Sigmoid colon (tissue), 7 donors: ENCODE data around the gene CCDC28B. TPM values are rescaled to one million over a fixed set of nuclear protein-coding genes. Genes with fewer than 3 reads are reported as not detected.

Source experiments
- DNase-seq: peaks from one replicate; pipeline ENCODE4 v3.0.0-alpha.2; 2019
- H3K27ac ChIP-seq, 4 donors: fragments of 200-600 bp; sonication (generic); one replicate each; pipeline ENCODE4 v1.5.1; 2016 to 2019; ENCODE audit warnings: mild to moderate bottlenecking in 1 of 4
- H3K27me3 ChIP-seq, 3 donors: fragments of 200-600 bp; sonication (generic); one replicate each; pipeline ENCODE4 v1.5.1; 2019; ENCODE audit warnings: mild to moderate bottlenecking in 1 of 3
- H3K36me3 ChIP-seq, 4 donors: fragments of 200-600 bp; sonication (generic); one replicate each; pipeline ENCODE4 v1.5.1; 2016 to 2019
- H3K4me1 ChIP-seq, 4 donors: fragments of 200-600 bp; sonication (generic); one replicate each; pipeline ENCODE4 v1.5.1; 2017 to 2019
- H3K4me3 ChIP-seq, 4 donors: fragments of 200-600 bp; sonication (generic); one replicate each; pipeline ENCODE4 v1.5.1; 2017 to 2019; ENCODE audit warnings: mild to moderate bottlenecking in 2 of 4, moderate library complexity in 1 of 4
- H3K9me3 ChIP-seq, 4 donors: fragments of 200-600 bp in 3 of 4; sonication (generic) in 3 of 4; one replicate each; pipeline versions ENCODE4 v1.5.1 to v1.6.1; 2013 to 2019
- EP300 ChIP-seq, 4 donors: sonication (generic); formaldehyde crosslinking; IDR thresholded peaks; one replicate each; pipeline ENCODE4 v1.6.1; 2017; ENCODE audit warnings: antibody characterized with exemption in 4 of 4
- POLR2A ChIP-seq, 2 donors: fragments of 450-650 bp; IDR thresholded peaks; one replicate each; pipeline ENCODE4 v1.6.1; 2016; ENCODE audit warnings: antibody characterized with exemption in 2 of 2, mild to moderate bottlenecking in 2 of 2, moderate library complexity in 2 of 2
- POLR2AphosphoS5 ChIP-seq, 4 donors: sonication (generic); formaldehyde crosslinking; IDR thresholded peaks; one replicate each; pipeline ENCODE4 v1.6.1; 2017; ENCODE audit warnings: antibody characterized with exemption in 4 of 4
- WGBS, 2 donors: extraction: QIAGEN DNeasy Blood & Tissue Kit; methylation state at CpG; one replicate each; pipeline ENCODE4 v1.1.7; 2013; 5-methylcytosine and 5-hydroxymethylcytosine counted together
- intact Hi-C: fragments of 100-400 bp; cut with DNase I; formaldehyde crosslinking; loops from one replicate; pipeline ENCODE4 v1.15.1; 2023
- polyA plus RNA-seq, 3 donors: library from polyadenylated mRNA; stranded (reverse); fragments of 200-250 nt; gene quantifications; one replicate each; pipeline ENCODE4 v1.2.3, GENCODE V29; 2013
- total RNA-seq, 4 donors: library from RNA; depleted of rRNA; stranded (reverse); fragments of >200 nt; gene quantifications; one replicate each; pipeline ENCODE4 v1.1.0, GENCODE V29; 2016
- TF ChIP-seq, protein P1 (sequence below), 4 experiments: fragments of 450-650 bp in 3 of 4; fragments of 200-600 bp in 1 of 4; IDR thresholded peaks; one replicate each; pipeline ENCODE4 v1.5.1; 2016 to 2019; ENCODE audit warnings: antibody characterized with exemption in 4 of 4, mild to moderate bottlenecking in 3 of 4, moderate library complexity in 2 of 4
- donor health status: healthy with polysubstance abuse.
- donor health status: Bipolar disorder and iron deficiency.
- donor health status: healthy.

CCDC28B gene
- total and polyA plus RNA-seq, 7 donors: 3.7 to 15.0 (median 4.9) TPM

DNA sequence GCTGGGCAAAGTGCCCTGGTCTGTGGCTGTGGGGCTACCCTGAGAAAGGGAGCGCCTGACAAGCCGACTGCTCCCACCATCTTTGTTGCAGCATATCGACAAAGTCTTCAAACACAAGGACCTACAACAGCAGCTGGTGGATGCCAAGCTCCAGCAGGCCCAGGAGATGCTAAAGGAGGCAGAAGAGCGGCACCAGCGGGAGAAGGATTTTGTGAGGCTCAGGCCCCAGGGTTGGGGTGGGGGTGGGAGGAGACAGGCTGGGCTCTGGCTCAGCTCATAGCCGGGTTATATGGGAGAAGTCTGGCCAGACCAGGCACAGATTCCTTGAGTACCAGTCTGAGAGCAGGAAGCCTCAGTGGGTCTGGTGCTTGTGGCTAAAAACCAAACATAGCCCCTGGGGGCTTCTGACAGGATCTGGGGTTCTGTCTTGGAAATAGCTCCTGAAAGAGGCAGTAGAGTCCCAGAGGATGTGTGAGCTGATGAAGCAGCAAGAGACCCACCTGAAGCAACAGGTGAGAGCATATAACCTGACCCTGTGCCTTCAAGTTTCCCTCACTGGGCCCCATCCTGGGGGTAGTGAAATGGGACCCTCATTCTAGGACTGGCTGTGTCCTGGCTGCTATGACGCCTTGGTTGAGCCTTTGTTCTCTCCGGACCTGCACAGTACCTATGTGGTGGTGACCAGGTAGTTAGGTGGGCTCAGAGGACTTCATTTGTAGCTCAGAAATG lies 8.0 kb upstream of the CCDC28B start:
- no peaks in the 10 kb centered on the region for H3K27me3 ChIP-seq
- DNase-seq: no peak
- H3K4me1 ChIP-seq: no peaks in the 10 kb centered on the region
- peaks cover 68 to 100% (median 88%) of the 10 kb centered on the region in 4 donors for H3K36me3 ChIP-seq
- no peak overlapping the region for H3K27ac ChIP-seq
- TF ChIP-seq, protein P1, sequence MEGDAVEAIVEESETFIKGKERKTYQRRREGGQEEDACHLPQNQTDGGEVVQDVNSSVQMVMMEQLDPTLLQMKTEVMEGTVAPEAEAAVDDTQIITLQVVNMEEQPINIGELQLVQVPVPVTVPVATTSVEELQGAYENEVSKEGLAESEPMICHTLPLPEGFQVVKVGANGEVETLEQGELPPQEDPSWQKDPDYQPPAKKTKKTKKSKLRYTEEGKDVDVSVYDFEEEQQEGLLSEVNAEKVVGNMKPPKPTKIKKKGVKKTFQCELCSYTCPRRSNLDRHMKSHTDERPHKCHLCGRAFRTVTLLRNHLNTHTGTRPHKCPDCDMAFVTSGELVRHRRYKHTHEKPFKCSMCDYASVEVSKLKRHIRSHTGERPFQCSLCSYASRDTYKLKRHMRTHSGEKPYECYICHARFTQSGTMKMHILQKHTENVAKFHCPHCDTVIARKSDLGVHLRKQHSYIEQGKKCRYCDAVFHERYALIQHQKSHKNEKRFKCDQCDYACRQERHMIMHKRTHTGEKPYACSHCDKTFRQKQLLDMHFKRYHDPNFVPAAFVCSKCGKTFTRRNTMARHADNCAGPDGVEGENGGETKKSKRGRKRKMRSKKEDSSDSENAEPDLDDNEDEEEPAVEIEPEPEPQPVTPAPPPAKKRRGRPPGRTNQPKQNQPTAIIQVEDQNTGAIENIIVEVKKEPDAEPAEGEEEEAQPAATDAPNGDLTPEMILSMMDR (IDR thresholded peaks at IDR 0.05): no peak
- TF ChIP-seq POLR2A (IDR thresholded peaks at IDR 0.05) (no peak), POLR2AphosphoS5 (IDR thresholded peaks at IDR 0.05) (no peak), EP300 (IDR thresholded peaks at IDR 0.05) (no peak)
- H3K4me3 ChIP-seq: no peak overlapping the region
- WGBS, 2 donors: 96% methylated on average over 8 of the region's 8 CpGs
- H3K9me3 ChIP-seq: no peaks in the 10 kb centered on the region
- intact Hi-C loops: no loop called here

DNA sequence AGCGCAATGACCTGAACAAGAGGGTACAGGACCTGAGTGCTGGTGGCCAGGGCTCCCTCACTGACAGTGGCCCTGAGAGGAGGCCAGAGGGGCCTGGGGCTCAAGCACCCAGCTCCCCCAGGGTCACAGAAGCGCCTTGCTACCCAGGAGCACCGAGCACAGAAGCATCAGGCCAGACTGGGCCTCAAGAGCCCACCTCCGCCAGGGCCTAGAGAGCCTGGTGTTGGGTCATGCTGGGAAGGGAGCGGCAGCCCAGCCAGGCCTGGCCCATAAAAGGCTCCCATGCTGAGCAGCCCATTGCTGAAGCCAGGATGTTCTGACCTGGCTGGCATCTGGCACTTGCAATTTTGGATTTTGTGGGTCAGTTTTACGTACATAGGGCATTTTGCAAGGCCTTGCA lies 5.4 kb upstream of the CCDC28B start:
- Histone ChIP-seq H3K36me3 (peaks cover 53 to 82% (median 64%) of the 10 kb centered on the region in 4 donors), H3K4me3 (no peak overlapping the region), H3K27me3 (no peaks in the 10 kb centered on the region), H3K4me1 (peaks cover 0 to 9% (median 9%) of the 10 kb centered on the region in 4 donors), H3K9me3 (no peaks in the 10 kb centered on the region), H3K27ac (no peak overlapping the region)
- intact Hi-C loops: no loop called here
- TF ChIP-seq POLR2AphosphoS5 (IDR thresholded peaks at IDR 0.05): no peak
- 95 to 97% methylated on average over 6 of the region's 6 CpGs for WGBS, 2 donors
- no peak for DNase-seq

DNA sequence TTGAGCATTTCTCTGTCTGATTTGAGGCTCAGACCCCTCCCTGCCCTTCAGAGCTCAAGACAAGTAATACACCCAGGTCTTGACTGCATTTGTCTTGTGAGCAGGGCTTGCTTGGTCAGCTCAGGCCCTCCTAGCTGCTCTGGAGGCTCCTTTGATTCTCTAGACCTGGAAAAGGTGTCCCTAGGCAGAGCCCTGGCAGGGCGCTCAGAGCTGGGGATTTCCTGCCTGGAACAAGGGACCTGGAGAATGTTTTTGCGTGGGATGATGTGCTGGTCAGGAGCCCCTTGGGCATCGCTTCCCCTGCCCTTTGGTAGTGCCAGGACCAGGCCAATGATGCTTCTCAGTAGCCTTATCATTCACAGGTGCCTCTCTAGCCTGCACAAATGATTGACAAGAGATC lies 4.9 kb upstream of the CCDC28B start:
- intact Hi-C loops: no loop called here
- H3K36me3 ChIP-seq: peaks cover 47 to 76% (median 59%) of the 10 kb centered on the region in 4 donors
- WGBS, 2 donors: 96 to 97% methylated on average over 3 of the region's 3 CpGs
- H3K9me3 ChIP-seq: no peaks in the 10 kb centered on the region
- TF ChIP-seq, protein P1 (IDR thresholded peaks at IDR 0.05): no peak
- no peak for TF ChIP-seq POLR2A (IDR thresholded peaks at IDR 0.05)
- no peak for TF ChIP-seq EP300 (IDR thresholded peaks at IDR 0.05)
- no peak for TF ChIP-seq POLR2AphosphoS5 (IDR thresholded peaks at IDR 0.05)
- peaks cover 0 to 11% (median 11%) of the 10 kb centered on the region in 4 donors for H3K4me1 ChIP-seq
- H3K4me3 ChIP-seq: no peak overlapping the region
- no peak for DNase-seq
- H3K27ac ChIP-seq: no peak overlapping the region
- no peaks in the 10 kb centered on the region for H3K27me3 ChIP-seq

DNA sequence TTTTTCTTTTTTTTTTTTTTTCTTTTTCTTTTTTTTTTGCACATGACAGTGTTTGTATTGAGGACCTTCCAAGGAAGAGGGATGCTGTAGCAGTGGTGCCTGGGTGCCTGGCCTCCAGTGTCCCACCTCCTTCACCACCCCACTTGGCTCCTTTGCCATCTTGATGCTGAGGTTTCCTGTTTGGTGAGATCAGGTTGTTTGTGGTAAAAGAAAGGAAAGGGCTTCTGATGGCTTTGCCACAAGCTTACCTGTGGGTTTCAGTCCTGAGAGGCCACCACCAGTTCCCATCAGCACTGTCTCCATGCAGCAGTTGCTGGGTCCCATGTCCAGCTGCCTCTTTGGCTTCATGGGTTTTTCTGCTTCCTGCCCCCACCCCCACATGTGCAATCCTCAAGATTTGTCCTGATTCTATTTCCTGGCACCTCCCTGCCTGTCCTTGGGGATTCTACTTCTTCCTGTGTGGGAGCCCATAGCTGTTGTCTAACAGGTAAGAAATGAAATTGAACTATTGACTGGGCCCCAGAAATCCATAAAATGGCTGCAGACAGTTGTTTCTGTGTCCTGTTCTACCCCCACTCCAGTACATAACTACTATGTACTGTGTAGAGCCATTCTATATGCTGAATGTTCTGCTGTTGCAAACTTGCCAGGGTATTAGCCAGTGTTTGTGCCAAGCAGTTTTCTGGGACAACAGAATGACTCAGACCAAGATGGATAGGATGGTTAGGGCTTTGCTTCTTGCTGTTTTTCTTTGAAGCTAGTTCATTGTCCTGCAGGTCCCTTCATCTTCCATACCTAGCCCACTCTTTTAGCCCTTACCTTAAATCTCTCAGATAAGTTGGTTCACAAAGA lies 4.2 kb upstream of the CCDC28B start:
- intact Hi-C loops: no loop called here
- H3K36me3 ChIP-seq: peaks cover 41 to 70% (median 52%) of the 10 kb centered on the region in 4 donors

More for the DNA sequence above, 4.2 kb upstream of the CCDC28B start:
- no peak for DNase-seq
- Histone ChIP-seq H3K4me3 (no peak overlapping the region), H3K27ac (no peak overlapping the region), H3K27me3 (no peaks in the 10 kb centered on the region), H3K4me1 (peaks cover 0 to 16% (median 13%) of the 10 kb centered on the region in 4 donors), H3K9me3 (no peaks in the 10 kb centered on the region)
- TF ChIP-seq EP300 (IDR thresholded peaks at IDR 0.05) (no peak), POLR2AphosphoS5 (IDR thresholded peaks at IDR 0.05) (no peak), POLR2A (IDR thresholded peaks at IDR 0.05) (no peak)
- TF ChIP-seq, protein P1 (IDR thresholded peaks at IDR 0.05): no peak
